ENCODE data around the gene PDE1A.

DNA sequence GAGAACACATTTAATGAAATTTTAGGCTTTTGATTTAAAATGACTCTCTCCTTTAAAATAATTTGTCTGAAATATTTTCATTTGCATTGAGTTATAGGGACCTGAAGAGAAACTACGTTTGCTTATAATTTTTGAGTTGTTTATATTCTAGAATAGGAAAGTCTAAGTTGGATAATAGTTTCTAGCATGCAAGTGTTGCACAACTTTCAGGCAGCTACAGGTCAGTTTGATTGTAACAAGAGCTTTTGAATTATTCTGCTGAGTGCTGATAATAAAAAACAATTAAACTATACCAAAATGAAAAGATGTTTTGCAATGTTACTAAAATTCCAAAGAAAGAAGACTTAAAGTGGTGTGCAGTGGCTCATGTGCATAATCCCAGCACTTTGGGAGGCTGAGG is 71.0 kb downstream of the PDE1A start:
- TF ChIP-seq EZH2phosphoT487 (IDR thresholded peaks at IDR 0.05; ENCODE audit: low read depth, severe bottlenecking, unreplicated experiment) = no peak
- no peak for TF ChIP-seq EZH2 (IDR thresholded peaks at IDR 0.05; ENCODE audit: borderline replicate concordance)
- TF ChIP-seq CTCF (IDR thresholded peaks at IDR 0.05; ENCODE audit: poor library complexity) = no peak
